ENCODE measurements around the gene ABCA12. TPM values are rescaled to one million over a fixed set of nuclear protein-coding genes. Genes with fewer than 3 reads are reported as not detected.

ABCA12 gene
- total RNA-seq, 1 donor from 2014 or later: 0.08 TPM

DNA sequence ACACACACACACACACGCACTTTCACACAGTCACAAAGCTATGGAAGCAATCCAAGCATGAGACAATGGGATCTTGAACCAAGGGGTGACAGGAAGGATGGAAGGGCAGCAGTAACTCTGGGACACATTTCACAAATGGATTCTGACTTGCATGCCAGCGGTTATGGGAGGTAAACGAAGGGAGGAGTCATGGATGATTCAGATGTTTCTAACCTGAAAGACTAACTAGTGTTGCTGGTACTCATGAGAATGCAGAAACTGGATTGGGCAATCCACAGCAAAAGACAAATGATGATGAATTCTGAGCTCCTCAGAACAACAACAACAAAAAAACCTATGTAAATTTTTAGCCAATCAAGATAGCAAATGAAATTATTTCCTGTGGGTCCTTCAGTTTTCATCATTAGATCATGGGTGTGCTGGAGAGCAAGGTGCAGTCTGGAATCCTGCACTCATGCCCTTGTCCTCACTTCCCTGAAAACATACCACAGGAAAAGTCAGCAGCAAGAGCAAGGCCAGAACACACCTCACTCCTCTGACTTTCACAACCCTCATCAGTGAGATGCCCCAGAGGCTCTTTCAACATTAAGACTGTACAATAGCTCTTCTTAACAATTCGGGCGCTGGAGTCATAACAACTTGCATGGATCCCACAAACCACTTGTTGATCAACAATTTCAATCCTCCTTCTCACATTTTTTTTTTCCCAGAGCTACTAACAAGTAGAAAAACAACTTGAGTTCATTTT, 32.6 kb downstream of the ABCA12 start:
- no peak for DNase-seq (ENCODE audit: extremely low spot score, unreplicated experiment)
- Mint-ChIP-seq H3K4me3 (ENCODE audit: unreplicated experiment) (no peak overlapping the region), H3K9me3 (ENCODE audit: unreplicated experiment) (no peaks in the 10 kb centered on the region), H3K4me1 (ENCODE audit: unreplicated experiment) (no peaks in the 10 kb centered on the region), H3K27me3 (ENCODE audit: unreplicated experiment) (peaks cover 5% of the 10 kb centered on the region), H3K27ac (ENCODE audit: unreplicated experiment) (no peak overlapping the region), H3K36me3 (ENCODE audit: unreplicated experiment) (no peaks in the 10 kb centered on the region)
- no peak for TF ChIP-seq CTCF (IDR thresholded peaks at IDR 0.05)

- Mint-ChIP-seq H3K4me3 (ENCODE audit: unreplicated experiment) (no peak overlapping the region), H3K9me3 (ENCODE audit: unreplicated experiment) (no peaks in the 10 kb centered on the region), H3K4me1 (ENCODE audit: unreplicated experiment) (no peaks in the 10 kb centered on the region), H3K36me3 (ENCODE audit: unreplicated experiment) (no peaks in the 10 kb centered on the region), H3K27ac (ENCODE audit: unreplicated experiment) (no peak overlapping the region), H3K27me3 (ENCODE audit: unreplicated experiment) (peaks cover 5% of the 10 kb centered on the region)
- no peak for TF ChIP-seq CTCF (IDR thresholded peaks at IDR 0.05)
- no peak for DNase-seq (ENCODE audit: extremely low spot score, unreplicated experiment)
Observed at GRCh38 chr2:215104226-215104625, 34.2 kb downstream of the ABCA12 start.

- Mint-ChIP-seq H3K4me1 (ENCODE audit: unreplicated experiment) (no peaks in the 10 kb centered on the region), H3K36me3 (ENCODE audit: unreplicated experiment) (no peaks in the 10 kb centered on the region), H3K27me3 (ENCODE audit: unreplicated experiment) (no peaks in the 10 kb centered on the region), H3K9me3 (ENCODE audit: unreplicated experiment) (no peaks in the 10 kb centered on the region), H3K27ac (ENCODE audit: unreplicated experiment) (no peak overlapping the region), H3K4me3 (ENCODE audit: unreplicated experiment) (no peak overlapping the region)
- no peak for DNase-seq (ENCODE audit: extremely low spot score, unreplicated experiment)
- no peak for TF ChIP-seq CTCF (IDR thresholded peaks at IDR 0.05)
Observed at GRCh38 chr2:215098875-215099274, 39.6 kb downstream of the ABCA12 start.

- Mint-ChIP-seq H3K4me1 (ENCODE audit: unreplicated experiment) (no peaks in the 10 kb centered on the region), H3K27ac (ENCODE audit: unreplicated experiment) (no peak overlapping the region), H3K27me3 (ENCODE audit: unreplicated experiment) (peaks cover 6% of the 10 kb centered on the region), H3K4me3 (ENCODE audit: unreplicated experiment) (no peak overlapping the region), H3K36me3 (ENCODE audit: unreplicated experiment) (no peaks in the 10 kb centered on the region), H3K9me3 (ENCODE audit: unreplicated experiment) (no peaks in the 10 kb centered on the region)
- DNase-seq (ENCODE audit: extremely low spot score, unreplicated experiment): no peak
- TF ChIP-seq CTCF (IDR thresholded peaks at IDR 0.05): no peak
Observed at GRCh38 chr2:215084080-215084479, 54.3 kb downstream of the ABCA12 start.

DNA sequence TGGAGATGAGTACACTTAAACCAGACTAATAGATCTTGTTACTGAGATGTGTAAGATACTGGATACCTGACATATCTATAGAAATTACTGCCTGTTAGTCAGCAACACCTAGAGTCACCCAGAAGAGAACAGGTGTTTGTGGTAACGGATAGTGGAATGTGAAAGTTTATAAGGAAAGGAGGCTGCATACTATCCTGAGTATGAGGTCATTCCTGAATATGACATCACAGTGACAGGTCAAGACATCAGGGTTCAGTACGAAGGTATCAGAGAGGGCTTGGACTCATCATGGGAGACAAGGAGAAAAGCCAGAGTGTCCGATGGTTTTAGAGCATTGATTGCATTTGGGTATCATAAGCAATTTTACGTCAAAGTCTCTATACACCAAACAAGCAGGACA, 55.3 kb downstream of the ABCA12 start:
- DNase-seq (ENCODE audit: extremely low spot score, unreplicated experiment): no peak
- Mint-ChIP-seq H3K4me3 (ENCODE audit: unreplicated experiment) (no peak overlapping the region), H3K4me1 (ENCODE audit: unreplicated experiment) (no peaks in the 10 kb centered on the region), H3K9me3 (ENCODE audit: unreplicated experiment) (no peaks in the 10 kb centered on the region), H3K27me3 (ENCODE audit: unreplicated experiment) (peaks cover 14% of the 10 kb centered on the region), H3K27ac (ENCODE audit: unreplicated experiment) (no peak overlapping the region), H3K36me3 (ENCODE audit: unreplicated experiment) (no peaks in the 10 kb centered on the region)
- no peak for TF ChIP-seq CTCF (IDR thresholded peaks at IDR 0.05)
